GM23248 (cell line): Measurements from ENCODE around the gene RPS16. TPM values are rescaled to one million over a fixed set of nuclear protein-coding genes. Genes with fewer than 3 reads are reported as not detected.
"Not testable (repeated sequence)": the region's sequence is repeated elsewhere in the genome, so short reads cannot be mapped to it uniquely, and the experiment has no call there.

Experiments used
- DNase-seq: peaks from one replicate; pipeline ENCODE4 v3.0.0-alpha.2; 2015
- H2AFZ ChIP-seq: fragments of 200-600 bp; sonication (generic); 2 replicates; pipeline ENCODE4 v1.6.1; 2016; ENCODE audit warnings: antibody characterized with exemption
- H3F3A ChIP-seq: fragments of 200-600 bp; sonication (generic); 2 replicates; pipeline ENCODE4 v1.6.1; 2016; ENCODE audit warnings: mild to moderate bottlenecking, antibody characterized with exemption, mixed run types; ENCODE audit not compliant: insufficient read depth
- H3K27ac ChIP-seq: fragments of 200-600 bp; sonication (generic); 2 replicates; pipeline ENCODE4 v1.5.1; 2016; ENCODE audit warnings: mild to moderate bottlenecking
- H3K27me3 ChIP-seq: fragments of 200-600 bp; sonication (generic); replicated peaks from 2 replicates; pipeline ENCODE4 v1.6.1; 2016; ENCODE audit warnings: mild to moderate bottlenecking; ENCODE audit not compliant: insufficient read depth
- H3K36me3 ChIP-seq: fragments of 200-600 bp; sonication (generic); 2 replicates; pipeline ENCODE4 v1.6.1; 2016; ENCODE audit warnings: low read depth, mild to moderate bottlenecking
- H3K4me1 ChIP-seq: fragments of 200-600 bp; sonication (generic); 2 replicates; pipeline ENCODE4 v1.6.1; 2016; ENCODE audit warnings: mild to moderate bottlenecking; ENCODE audit not compliant: insufficient read depth
- H3K4me2 ChIP-seq: fragments of 200-600 bp; sonication (generic); one replicate; pipeline ENCODE4 v1.6.1; 2016; ENCODE audit warnings: mild to moderate bottlenecking; ENCODE audit not compliant: unreplicated experiment
- H3K4me3 ChIP-seq: fragments of 200-600 bp; sonication (generic); 2 replicates; pipeline ENCODE4 v1.5.1; 2016; ENCODE audit warnings: mild to moderate bottlenecking
- H3K79me2 ChIP-seq: fragments of 200-600 bp; sonication (generic); 2 replicates; pipeline ENCODE4 v1.6.1; 2016; ENCODE audit warnings: mild to moderate bottlenecking; ENCODE audit not compliant: insufficient read depth
- H3K9ac ChIP-seq: fragments of 200-600 bp; sonication (generic); 2 replicates; pipeline ENCODE4 v1.6.1; 2016; ENCODE audit warnings: mild to moderate bottlenecking
- H3K9me2 ChIP-seq: fragments of 200-600 bp; sonication (generic); 2 replicates; pipeline ENCODE4 v1.6.1; 2016; ENCODE audit warnings: mixed run types, mild to moderate bottlenecking, moderate library complexity; ENCODE audit not compliant: insufficient read depth
- H3K9me3 ChIP-seq: fragments of 200-600 bp; sonication (generic); one replicate; pipeline ENCODE4 v1.6.1; 2017; ENCODE audit warnings: low read depth
- H4K20me1 ChIP-seq: fragments of 200-600 bp; sonication (generic); 2 replicates; pipeline ENCODE4 v1.6.0; 2016; ENCODE audit not compliant: insufficient read depth
- EZH2 ChIP-seq: fragments of 200-600 bp; sonication (generic); IDR thresholded peaks from 2 replicates; pipeline ENCODE4 v1.6.1; 2018; ENCODE audit warnings: antibody characterized with exemption, mild to moderate bottlenecking; ENCODE audit not compliant: insufficient read depth, poor library complexity, severe bottlenecking
- EZH2phosphoT487 ChIP-seq: fragments of 200-600 bp; sonication (generic); IDR thresholded peaks from 2 replicates; pipeline ENCODE4 v1.6.1; 2018; ENCODE audit warnings: antibody characterized with exemption, moderate library complexity, mild to moderate bottlenecking, low read depth; ENCODE audit not compliant: insufficient read depth
- WGBS, 2 experiments: methylation state at CpG; one replicate each; pipeline ENCODE4 v1.1.6; 2015 to 2017; ENCODE audit warnings: low lambda C conversion rate in 2 of 2, low coverage in 1 of 2; ENCODE audit errors: missing lambda C conversion rate in 2 of 2; 5-methylcytosine and 5-hydroxymethylcytosine counted together
- in situ Hi-C: fragments of 300-500 bp; cut with MboI; formaldehyde crosslinking; loops from 2 replicates; pipeline ENCODE4 v1.15.0; 2020
- polyA plus RNA-seq: library from polyadenylated mRNA; unstranded; fragments of >200 nt; fragmentation: Nextera tagmentation; extraction: Ambion mirVana; gene quantifications from 2 replicates; pipeline ENCODE4 v1.2.1, GENCODE V29; 2016
- total RNA-seq: library from RNA; depleted of rRNA; stranded (reverse); fragments of >200 nt; shearing (Covaris generic); gene quantifications from 2 replicates; pipeline ENCODE4 v1.2.3, GENCODE V29; 2014

The RPS16 gene
- total and polyA plus RNA-seq, 2 experiments from 2014 or later, result 136 to 542 TPM

DNA sequence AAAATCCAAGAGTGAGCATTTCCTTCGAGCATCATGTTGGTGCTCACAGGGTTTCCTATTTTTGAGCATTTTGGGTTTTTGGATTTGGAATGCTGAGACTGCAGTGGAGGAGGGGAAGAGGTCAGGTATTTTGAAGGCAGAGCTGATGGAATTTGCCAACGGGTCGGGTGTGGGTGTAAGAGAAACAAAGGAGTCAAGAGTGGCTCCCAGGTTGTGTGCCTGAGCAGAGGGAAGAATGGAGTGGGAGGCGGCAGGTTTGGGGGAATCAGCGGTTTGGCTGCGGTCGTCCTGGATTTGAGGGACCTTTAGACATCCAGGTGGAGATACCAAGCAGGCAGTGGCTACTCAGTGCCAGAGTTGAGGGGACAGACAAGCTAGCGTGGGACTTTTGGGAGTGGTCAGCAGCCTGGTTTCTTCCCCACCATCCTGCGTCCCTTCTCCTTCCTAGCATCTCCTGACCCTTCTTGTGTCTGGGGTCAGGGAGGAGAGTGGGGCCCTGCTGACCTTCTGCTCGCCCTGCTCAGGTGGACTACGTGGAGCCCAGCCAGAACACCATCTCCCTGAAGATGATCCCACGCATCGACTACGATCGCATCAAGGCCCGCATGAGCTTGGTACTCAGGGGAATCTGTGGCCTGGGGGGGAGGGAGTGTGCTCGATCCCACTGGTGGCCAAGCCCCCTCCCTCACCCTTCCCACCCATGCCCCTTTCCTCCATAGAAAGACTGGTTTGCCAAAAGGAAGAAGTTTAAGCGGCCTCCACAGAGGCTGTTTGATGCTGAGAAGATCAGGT is 30.4 kb upstream of the RPS16 start:
- Histone ChIP-seq H2AFZ (no peak overlapping the region), H3K4me1 (no peaks in the 10 kb centered on the region), H3F3A (no peaks in the 10 kb centered on the region), H3K9ac (no peak overlapping the region), H3K4me2 (no peak overlapping the region), H4K20me1 (no peaks in the 10 kb centered on the region), H3K4me3 (no peak overlapping the region), H3K27ac (no peak overlapping the region), H3K9me2 (no peaks in the 10 kb centered on the region), H3K9me3 (no peaks in the 10 kb centered on the region), H3K36me3 (peaks cover 16% of the 10 kb centered on the region; the same call in 1 of the 2 replicates), H3K79me2 (peaks cover 43% of the 10 kb centered on the region), H3K27me3 (no peaks in the 10 kb centered on the region)
- DNase-seq, result no peak
- TF ChIP-seq EZH2 (no peak), EZH2phosphoT487 (no peak)
- in situ Hi-C loops, result no loop called here
- 94 to 97% methylated on average over 15 to 18 of the region's 18 CpGs for WGBS, 2 experiments

DNA sequence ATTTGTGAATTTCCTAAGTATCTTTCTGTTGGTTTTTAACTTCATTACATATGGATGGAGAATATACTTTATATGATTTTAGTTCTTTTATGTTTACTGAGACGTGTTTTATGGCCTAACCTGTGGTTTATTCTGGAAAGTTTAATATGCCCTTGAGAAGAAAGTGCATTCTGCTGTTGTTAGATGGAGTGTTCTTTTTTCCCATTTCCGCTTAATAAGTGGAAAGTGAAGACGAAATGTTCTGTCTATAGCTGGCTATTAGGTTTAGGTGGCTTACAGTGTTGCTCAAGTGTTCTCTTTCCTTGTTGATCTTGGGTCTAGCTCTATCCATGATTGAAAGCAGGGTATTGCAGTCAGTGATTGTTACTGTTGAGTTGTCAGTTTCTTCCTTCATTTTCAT is 27.7 kb upstream of the RPS16 start:
- Histone ChIP-seq H4K20me1 (no peaks in the 10 kb centered on the region), H3K79me2 (peaks cover 60% of the 10 kb centered on the region), H3K9me2 (no peaks in the 10 kb centered on the region), H3K4me1 (no peaks in the 10 kb centered on the region), H3K27ac (no peak overlapping the region), H3K4me3 (no peak overlapping the region), H3K27me3 (no peaks in the 10 kb centered on the region), H2AFZ (no peak overlapping the region), H3K9ac (no peak overlapping the region), H3K4me2 (no peak overlapping the region), H3K9me3 (no peaks in the 10 kb centered on the region), H3K36me3 (peaks cover 25% of the 10 kb centered on the region; the same call in 1 of the 2 replicates), H3F3A (no peaks in the 10 kb centered on the region)
- TF ChIP-seq EZH2 (no peak), EZH2phosphoT487 (no peak)
- DNase-seq, result no peak
- WGBS, 2 experiments, result 70 to 73% methylated on average over 3 of the region's 3 CpGs
- in situ Hi-C loops, result no loop called here

DNA sequence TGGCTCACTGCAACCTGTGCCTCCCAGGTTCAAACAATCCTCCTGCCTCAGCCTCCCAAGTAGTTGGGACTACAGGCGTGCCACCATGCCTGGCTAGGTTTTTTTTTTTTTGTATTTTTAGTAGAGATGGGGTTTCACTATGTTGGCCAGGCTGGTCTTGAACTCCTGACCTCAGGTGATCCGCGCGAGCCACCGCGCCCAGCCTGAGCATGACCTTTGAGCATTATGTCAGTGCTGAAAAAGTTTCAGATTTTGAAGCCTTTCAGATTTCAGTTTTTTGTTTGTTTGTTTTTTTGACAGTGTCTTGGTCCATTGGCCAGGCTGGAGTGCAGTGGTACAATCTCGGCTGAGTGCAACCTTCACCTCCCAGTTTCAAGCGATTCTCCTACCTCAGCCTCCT is 15.5 kb upstream of the RPS16 start:
- DNase-seq, H3K4me3 ChIP-seq, H3K9me2 ChIP-seq, H3K27me3 ChIP-seq, in situ Hi-C loops, H3K27ac ChIP-seq, H3F3A ChIP-seq, H2AFZ ChIP-seq, H3K4me2 ChIP-seq, H3K9ac ChIP-seq, H3K9me3 ChIP-seq, H4K20me1 ChIP-seq: not testable (repeated sequence)
- 94% methylated on average over 8 of the region's 8 CpGs for WGBS, 2 experiments
- Histone ChIP-seq H3K4me1 (peaks cover 24% of the 10 kb centered on the region), H3K36me3 (peaks cover 13% of the 10 kb centered on the region), H3K79me2 (peaks cover 100% of the 10 kb centered on the region)

DNA sequence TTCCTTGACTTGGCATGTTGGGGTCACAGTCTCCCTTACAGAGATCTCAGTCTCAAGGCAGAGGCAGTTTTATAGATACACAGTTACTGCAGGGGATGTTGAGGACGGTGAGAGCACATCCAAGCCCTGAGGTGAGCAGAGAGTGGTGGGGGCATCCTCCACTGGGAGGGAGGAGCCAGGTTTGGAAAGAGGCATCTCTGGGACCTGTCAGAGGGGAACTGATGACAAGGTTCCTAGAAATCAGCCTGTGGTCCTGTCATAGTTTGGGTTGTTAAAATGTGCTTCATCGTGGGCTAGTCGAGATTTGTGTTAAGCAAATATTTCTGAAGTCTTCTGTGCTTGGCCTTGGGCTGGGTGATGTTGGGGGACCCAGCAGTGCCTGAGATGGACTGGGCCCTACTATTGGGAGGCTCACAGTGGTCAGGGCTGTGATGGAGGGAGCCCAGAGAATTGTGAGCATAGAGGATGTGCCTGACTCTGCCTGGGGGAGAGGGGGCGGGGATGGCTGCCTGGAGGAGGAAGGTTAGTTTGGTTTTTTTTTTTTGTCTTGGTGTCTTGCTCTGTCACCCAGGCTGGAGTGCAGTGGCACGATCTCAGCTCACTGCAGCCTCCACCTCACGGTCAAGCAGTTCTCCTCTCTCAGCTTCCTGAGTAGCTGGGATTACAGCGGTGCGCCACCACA is 13.5 kb upstream of the RPS16 start:
- peaks cover 25% of the 10 kb centered on the region for H3K4me1 ChIP-seq
- H3K79me2 ChIP-seq, result peaks cover 98% of the 10 kb centered on the region
- peaks cover 8% of the 10 kb centered on the region for H3F3A ChIP-seq
- DNase-seq, result no peak
- H3K4me3 ChIP-seq, result no peak overlapping the region
- H3K27ac ChIP-seq, result no peak overlapping the region
- no peaks in the 10 kb centered on the region for H3K9me2 ChIP-seq
- no peaks in the 10 kb centered on the region for H3K9me3 ChIP-seq
- TF ChIP-seq EZH2 (no peak), EZH2phosphoT487 (no peak)
- no peak overlapping the region for H3K4me2 ChIP-seq
- WGBS, 2 experiments, result 96% methylated on average over 8 of the region's 8 CpGs
- H4K20me1 ChIP-seq, result peaks cover 9% of the 10 kb centered on the region; the same call in 1 of the 2 replicates
- in situ Hi-C loops, result no loop called here
- H3K27me3 ChIP-seq, result no peaks in the 10 kb centered on the region
- no peak overlapping the region for H2AFZ ChIP-seq
- H3K36me3 ChIP-seq, result peaks cover 7% of the 10 kb centered on the region; the same call in 1 of the 2 replicates
- no peak overlapping the region for H3K9ac ChIP-seq
